Non-pigmented ciliary epithelial cell (primary cell): ENCODE data around the gene GUCD1.
A peak's percentile ranks its signal among the peaks of the same experiment; 100 is the strongest.

Source experiments
- DNase-seq: peaks from one replicate; pipeline ENCODE4 v3.0.0-alpha.2; 2010; ENCODE audit warnings: low read depth

The GUCD1 gene

DNA sequence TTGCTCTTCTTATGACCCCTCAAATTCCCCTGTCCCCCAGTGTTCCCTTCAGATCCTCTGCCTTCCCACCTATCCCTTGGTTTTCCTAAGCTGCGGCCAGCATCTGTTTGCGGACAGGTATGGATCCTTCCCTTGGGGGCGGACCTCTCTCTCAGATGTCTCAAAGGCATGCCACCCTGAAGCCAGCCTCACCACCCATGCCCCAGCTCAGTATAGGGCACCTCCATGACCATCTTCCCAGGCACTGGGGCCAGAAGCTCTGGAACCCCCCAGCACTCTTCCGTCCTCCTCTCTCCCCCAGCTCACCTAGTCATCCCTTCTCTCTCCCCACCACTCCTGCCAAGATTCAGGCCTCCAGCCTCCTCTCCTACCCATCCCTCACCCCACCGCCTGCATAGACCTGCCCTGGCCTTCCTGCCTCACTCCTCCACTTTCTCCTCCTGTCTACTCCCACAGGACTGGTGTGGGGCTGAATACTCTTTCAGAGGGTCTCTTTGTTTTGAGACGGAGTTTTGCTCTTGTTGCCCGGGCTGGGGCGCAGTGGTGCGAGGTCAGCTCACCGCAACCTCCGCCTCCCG, 35.7 kb upstream of the GUCD1 start:
- no peak for DNase-seq

DNA sequence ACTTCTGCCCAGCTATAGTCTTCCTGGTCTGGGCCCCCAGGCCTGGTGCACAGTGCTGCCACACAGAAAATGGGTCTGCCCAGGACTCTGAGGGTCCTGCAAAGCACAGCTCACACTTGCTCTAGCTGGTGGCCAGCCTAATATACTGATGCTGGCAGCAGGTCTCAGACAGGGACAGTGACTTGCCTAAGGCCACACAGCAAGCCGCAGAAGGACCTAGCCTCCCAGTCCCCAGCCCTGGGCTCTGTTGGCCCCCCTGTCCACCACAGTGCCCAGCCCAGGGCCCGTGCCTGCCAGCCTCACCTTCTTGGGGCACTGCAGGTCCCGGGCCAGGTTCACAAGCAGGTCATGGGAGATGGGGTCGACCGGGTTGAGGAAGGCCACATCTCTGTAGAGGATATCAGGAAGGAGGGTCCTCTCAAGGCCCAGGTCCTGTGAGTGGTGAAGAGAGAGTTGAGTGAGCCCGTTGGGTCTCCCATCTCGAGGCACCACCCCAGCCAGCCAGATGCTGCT, 34.6 kb upstream of the GUCD1 start:
- no peak for DNase-seq

DNA sequence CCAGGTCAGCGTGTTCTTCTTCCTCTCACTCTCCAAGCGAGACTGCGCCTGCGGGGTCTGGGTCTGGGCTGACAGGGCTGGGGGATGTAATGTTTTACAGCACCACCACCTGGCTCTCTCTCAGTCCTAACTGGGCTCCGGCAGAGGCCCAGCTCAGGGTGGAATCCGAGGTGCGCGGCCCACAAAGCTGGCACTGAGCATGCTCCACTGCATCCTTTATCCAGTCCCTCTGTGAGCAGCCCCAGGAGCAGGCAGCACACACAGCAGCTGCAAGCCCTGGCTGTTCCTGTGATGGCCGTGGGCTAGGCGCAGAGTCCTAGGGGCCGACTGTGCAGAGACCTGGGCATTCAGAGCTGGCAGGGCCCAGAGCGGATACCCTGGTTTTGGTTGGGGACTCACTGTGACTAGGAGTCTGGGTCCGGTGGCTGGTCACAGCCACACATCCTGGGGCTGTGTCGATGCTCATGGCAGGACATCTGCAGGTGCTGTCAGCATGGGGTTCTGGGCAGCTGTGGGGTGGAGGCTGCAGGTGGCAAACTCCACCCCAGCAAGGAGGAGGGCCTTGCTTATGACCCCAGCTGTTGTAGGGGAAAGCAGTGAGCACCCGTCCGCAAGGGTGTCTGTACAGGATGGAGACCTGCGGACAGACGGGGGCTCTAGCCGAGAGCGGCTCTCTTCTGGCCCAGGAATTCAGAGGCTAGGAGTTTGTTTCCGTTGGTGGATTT, 34.0 kb upstream of the GUCD1 start:
- DNase-seq, result no peak

DNA sequence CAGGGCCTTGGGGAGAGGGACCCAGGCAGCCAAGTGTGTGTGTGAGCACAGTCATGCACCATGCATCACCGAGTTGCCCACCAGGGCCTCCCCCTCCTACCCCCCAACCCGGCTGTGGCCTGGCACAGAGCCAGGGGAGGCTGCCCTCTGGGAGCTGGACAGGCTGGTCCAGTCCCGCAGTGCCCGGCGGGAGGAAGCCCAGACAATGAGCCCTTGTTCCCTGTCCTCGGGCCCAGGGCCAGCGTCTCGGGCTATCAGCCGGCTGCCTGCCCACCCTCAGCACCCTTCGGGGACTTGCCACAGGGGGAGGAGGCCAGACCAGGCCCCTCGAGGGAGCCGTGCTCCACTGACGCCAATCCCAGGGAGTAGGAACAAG, 33.4 kb upstream of the GUCD1 start:
- no peak for DNase-seq

DNA sequence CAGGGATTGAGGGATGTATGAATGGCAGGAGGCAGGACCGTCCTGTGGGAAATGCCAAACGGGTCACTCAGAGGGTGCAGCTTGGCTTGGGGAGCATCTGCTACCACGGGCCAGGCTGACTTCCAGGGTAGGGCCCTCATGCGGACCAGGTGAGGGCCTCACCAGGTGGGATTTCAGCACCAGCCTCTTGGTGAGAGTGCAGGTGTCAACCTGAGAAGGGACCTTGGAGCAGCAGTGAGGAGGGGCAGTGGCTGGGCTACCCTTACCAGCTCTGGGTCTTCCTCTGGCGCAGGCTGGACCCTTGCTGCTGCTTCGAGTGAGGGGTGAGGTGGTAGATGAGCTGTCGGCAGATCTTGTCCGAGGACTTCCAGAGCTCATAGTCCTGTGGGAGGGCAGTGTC, 33.0 kb upstream of the GUCD1 start:
- DNase-seq, result no peak

DNA sequence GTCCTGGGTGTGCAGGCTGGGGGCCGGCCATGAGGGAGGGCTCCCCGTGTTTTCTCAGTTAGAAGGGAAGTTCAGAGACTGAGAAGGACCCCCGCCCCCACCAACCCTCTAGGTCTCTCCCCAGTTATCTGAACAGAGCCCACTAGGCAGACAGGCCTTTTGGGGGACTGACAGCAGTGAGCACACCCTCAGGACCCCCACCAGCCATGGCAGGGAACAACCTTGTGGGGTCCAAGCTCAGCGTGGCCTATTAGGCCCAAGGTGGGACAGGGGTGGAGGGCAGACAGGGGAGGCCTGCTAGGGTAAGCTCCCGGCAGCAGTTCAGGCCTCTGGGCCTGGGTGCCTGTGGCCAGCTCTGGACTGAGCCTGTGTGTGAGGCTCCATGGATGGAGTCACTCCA, 32.3 kb upstream of the GUCD1 start:
- DNase-seq, result no peak

DNA sequence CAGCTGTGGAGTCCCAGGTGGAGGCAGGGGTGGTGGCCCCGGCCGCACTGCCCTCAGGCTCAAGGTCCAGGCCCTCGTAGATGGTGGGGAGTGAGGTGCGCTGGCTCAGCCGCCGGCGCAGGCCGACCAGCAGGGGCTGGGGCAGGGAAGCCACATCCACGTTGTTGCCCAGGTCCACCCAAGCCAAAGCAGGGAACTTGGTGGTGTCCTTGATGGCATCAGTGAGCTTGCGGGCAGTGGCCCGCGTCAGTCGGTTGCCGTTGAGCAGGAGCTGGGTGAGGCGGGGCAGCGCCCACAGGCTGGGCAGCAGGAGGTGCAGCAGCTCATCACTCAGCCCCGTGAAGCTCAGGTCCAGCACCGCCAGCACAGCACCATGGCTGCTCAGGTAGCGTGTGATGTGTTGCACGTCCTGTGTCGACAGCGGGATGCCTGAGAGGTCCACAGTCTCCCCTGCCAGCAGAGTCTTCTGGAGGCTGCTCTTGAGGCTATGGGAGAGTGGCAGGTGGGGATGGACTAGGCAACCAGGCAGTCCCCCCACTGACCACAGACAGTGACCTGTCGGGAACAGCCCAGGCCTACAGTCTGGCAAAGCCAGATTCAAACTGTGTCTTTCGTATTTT, 31.1 kb upstream of the GUCD1 start:
- no peak for DNase-seq

DNA sequence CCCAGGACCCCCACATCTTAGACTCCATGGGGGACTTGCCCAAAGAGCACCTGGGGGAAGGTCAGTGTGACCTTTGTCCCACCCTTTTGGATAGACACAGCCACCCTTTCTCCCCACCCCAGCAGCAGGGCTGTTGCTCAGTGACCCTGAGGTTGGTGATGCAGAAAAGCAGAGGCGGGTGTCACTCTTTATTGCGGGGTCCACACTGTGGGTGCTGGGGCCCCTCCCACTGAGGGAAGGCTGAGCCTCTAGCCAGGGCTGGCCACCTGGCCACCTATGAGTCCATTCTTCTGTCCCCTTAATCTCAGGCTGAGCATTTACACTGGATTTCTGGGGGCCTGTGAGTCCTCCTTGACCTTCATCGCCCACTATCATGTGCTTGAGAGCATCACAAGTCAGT, 30.5 kb upstream of the GUCD1 start:
- DNase-seq, result no peak

DNA sequence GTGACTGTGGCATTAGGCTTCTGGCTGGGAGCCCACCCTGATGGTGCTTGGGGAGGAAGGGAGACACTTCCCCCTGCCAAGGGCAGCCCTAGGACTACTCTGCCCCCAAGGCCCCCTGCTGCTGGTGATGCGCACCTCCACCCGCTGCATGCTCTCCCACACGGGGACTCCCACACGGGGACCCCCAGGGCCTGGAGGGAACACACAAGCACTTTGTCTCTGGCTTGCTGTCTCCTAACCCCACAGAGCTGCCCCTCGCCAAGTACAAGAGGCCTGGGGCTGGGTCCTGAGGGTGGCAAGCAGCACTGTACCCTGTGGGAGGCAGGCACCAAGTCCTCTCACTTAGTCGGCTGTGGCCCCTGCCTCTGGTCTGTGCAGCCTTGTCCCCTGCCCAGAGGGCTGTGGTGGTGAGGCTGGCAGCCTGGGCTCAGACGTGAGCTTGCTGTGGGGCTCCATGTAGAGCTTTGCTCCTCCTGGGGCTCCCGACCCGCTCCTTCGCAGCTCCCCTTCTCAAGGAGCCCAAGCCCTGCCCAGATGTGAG, 30.0 kb upstream of the GUCD1 start:
- DNase-seq, result no peak

DNA sequence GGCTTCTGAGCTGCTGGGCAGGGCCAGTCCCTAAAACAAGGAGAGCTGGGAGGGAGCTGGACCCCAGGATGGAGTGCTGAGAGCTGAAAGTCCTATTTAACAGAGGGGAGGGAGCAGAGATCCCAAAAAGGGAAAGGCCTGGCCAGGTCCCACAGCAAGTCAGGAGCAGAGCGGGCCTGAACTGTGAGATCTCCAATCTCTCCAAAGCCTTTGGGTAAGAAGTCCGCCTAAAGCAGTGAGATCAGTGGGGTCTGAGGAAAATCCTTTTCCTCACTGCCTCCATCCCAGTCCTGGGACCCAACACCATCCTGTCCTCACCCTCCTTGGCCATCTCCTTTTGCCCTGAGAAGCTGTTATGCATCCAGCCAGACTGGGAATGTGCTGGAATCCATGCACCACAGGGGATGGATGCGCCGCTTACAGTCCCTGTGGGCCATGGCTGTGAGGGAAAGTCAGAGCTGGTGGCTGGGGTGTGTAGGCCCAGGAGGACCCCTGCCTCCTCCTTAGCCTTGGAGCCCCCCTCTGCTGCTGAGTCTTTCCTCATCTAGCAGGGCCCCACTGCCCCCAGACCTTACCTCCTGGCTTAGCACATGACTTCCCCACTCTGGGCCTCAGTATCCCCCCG, 29.3 kb upstream of the GUCD1 start:
- no peak for DNase-seq

DNA sequence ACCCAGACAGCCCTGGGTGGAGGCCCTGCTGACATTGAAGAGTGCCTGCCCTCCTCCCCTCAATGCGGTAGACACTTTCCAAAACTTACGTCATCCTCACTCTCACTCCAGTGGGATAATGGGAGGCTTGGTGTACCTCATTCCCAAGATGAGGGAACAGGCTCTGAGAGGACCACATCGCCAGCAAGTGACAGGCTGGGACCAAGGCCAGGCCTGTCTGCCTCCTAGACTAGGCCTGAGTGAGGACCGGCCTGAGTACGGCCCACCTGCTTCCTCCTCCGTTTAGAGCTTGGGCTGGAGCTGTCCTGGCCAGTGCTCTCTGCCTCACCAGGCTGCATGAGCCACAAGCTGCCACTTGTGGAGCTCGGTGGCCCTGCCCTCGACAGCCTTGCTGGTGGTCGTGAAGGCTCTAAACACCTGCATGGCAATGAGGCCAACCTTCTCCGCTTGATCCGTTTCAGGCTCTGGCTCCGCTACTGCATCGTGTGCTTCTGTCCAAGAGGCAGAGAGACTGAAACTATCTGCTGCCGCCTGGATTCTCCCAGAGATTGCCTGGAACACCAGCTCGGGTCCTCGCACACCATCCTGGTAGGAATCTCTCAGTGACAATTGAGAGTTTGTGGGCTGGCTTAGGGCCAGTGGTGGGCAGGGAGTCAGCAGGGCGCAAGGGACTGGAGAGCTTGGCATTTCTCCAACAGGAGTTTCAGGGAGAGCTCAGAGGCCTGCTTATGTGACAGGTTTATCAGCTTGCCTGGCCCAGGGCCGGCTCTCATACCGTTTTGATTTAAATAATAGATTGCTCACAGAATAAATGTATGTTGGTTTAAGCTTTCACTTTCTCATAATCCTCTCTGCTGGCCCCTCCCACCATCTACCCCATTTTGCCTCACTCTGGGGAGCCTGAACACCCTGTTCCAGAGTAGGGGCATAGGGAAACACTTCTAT, 28.6 kb upstream of the GUCD1 start:
- no peak for DNase-seq

DNA sequence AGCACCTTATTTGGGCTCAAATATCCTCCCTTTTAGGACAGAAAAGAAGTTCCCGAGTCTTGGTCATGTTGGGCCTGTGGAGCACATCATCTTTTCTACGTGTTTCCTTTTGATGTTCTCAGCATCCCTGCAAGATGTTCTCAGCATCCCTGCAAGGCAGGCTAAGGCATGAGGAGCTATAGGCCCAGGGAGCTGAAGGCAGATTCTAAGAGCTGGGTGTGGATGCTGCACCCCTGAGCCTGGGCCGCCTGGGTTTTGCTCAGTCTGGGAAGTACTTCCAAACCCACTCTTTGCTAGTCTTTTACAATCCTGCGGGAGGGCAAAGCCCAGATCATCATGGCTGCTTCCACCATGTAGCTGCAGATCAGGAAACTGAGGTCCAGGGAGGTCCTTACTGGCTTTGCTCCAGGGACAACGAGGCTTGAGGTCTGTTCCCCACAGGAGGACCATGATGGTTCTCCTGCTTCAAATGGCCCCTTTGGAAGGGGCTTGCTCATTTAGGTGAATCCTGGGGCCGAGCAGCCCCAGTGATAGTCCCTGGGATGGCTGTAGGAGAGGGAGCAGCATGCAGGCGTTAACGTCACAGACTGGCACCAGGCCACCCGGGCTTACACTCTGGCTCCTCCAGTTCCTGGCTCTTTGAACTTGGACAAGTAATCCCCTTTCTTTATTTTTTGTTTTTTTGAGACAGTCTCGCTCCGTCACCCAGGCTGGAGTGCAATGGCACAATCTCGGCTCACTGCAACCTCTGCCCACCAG, 27.3 kb upstream of the GUCD1 start:
- no peak for DNase-seq

DNA sequence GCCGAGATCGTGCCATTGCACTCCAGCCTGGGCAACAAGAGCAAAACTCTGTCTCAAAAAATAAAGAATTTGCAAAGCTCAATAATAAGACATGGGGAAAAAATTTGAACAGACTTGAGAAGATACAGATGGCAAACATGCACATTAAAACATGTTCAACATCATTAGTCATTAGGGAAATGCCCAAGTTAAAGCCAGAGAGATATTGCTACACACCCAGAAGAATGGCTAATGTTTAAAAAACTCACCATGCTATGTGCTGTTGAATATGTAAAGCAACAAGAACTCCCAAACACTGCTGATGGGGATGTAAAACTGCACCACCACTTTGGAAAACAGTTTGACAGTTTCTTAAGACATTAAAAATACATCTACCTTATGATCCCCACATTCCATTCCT, 25.3 kb upstream of the GUCD1 start:
- peak; percentile 46 for DNase-seq

DNA sequence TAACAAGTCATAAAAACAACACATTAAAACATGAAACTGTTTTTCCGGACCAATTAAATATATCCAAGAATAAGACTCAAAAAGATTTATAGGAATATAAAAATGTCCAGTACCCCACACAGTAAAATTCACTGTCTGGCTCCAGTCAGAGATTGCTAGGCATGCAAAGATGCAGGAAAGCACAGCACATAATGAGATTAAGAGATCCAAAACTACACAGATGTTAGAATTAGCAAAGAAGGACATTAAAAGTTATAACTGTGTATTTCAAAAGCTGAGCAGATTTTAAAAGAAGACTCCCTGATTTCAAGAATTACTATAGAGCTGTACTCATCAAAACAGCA, 24.3 kb upstream of the GUCD1 start:
- no peak for DNase-seq

DNA sequence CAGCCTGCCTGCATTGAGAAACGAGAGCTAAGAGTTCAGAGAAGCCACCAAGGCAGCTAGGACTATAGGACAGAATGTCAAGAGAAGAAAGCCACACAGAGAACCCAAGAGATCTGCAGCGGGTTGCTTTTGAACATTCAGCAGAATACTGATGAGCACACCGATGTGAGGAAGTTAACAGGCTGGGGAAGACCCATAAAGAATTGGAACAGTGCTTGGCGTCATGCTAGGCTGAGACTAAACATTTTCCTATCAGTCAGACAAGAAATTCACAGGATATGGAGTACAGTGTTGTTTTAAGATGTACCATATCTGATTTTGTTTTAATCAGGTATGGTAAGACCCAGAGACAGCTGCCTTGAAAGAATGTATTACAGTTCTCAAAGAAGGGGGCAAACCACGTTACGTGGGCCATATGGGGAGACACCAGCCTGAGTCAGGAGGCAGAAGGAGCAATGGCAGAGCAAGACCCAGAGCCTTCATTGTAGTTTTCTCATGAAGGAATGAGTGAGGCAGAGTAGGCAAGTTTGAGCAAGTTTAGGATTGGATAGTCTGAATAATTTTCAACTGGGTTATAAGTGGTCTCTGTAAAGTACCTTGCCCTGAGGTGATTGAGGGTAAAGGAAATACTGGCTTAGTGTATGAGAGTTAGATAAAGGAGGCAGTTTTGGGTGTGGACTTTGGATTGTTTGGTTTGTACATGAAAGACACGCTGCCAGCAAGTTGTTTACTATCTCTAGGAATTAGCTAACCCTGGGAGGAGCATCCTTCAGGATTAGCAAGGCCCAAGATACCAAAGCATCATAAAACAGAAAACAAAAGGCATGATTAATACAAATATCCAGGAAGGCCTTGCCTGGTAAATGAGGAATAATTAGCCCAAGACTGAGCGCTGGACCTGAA, 23.7 kb upstream of the GUCD1 start:
- no peak for DNase-seq

DNA sequence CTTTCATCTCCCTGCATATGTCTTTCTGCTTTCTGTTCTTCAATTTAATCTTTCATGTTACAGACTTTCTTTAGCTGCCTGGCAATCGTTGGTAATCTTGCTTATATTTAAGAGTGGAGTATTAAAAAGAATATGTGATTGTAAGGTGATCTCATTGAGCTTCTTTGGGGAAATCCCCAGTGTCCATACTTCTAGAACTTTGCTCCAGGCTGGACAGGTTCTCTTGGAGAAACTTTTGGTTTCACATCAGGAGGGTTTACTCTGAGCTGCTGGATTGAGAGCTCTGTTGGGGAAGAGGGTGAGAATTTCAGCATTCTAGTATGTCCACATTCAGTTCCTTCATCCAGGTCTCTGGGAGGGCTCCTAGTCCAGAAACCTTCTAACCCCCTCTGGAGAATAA, 21.8 kb upstream of the GUCD1 start:
- DNase-seq, result no peak

DNA sequence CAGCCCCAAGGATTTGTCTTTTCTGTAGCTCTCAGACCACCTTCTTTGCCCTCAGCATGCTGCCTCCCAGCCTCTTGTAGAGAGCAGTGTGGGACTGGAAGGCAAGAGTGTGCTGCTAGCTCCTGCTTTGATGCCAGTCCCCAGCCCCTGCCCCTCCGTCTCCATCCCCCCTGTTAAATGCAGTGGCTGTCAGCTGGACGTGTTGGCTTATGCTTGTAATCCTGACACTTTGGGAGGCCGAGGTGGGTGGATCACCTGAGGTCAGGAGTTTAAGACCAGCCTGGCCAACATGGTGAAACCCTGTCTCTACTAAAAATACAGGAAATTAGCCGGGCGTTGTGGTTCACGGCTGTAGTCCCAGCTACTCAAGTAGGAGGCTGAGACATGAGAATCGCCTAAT, 16.3 kb upstream of the GUCD1 start:
- no peak for DNase-seq

DNA sequence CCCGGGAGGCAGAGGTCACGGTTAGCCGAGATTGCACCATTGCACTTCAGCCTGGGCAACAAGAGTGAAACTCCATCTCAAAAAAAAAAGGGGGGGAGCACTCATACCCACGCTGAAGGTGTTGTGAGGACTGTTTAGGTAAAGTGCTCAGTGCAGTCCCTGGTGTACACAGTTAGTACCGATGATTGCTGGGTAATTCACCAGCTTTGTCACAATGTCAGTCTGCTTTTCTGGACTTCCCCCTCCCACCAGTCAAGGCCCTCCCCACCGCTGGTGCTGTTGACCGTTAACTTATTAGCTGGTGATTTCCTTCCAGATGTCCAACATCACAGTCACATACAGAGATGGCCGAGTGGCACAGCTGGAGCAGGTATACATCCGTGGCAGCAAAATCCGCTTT, 12.7 kb upstream of the GUCD1 start:
- DNase-seq, result no peak

DNA sequence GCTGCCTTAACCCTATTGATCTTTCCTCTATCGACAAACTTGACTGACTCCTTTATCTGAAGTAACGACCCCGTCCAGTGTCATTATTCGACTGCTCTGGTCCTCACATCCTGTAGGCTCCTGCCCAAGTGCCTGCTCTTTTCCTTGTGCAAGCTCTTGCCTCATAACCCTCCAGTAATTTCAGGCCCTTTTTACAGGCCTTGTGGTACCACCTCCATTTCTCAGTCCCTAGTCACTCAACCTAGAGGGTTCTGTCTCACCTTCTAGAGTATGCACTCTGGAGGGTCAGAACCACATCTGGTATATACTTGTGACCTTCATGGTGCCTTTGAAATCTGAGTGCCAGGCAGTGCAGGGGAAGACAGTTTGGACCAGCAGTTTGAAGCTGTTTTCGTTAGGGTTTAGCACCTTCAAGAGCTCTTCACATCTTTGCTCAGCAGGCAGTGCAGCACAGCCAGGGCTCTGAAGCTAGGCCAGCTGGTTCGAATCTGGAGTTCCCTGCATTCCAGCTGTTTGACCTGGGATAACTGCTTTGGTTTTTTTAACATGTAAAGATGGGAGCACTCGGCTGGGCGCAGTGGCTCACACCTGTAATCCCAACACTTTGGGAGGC, 12.1 kb upstream of the GUCD1 start:
- DNase-seq, result no peak

DNA sequence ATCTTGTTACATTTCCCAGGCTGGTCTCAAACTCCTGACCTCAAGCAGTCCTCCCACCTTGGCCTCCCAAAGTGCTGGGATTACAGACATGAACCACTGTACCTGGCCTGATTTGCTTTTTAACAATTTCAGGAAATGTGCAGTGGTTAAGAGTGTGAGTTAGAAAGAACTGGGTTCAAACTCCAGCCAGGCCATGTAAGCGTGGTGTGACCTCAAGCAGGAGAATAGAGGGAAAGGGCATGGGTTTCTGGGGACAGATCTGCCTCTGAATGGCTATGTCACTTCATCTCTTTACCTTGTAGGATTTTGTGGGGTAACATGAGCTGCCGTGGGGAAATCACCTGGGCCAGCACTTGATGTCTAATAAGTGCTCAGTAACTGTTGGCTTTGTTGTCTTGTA, 10.1 kb upstream of the GUCD1 start:
- no peak for DNase-seq
